Measurements from ENCODE around the gene PTPRG. TPM values are rescaled to one million over a fixed set of nuclear protein-coding genes. Genes with fewer than 3 reads are reported as not detected.

The PTPRG gene
- total RNA-seq, 2 donors from 2014 or later: 23.9 to 31.6 TPM

DNA sequence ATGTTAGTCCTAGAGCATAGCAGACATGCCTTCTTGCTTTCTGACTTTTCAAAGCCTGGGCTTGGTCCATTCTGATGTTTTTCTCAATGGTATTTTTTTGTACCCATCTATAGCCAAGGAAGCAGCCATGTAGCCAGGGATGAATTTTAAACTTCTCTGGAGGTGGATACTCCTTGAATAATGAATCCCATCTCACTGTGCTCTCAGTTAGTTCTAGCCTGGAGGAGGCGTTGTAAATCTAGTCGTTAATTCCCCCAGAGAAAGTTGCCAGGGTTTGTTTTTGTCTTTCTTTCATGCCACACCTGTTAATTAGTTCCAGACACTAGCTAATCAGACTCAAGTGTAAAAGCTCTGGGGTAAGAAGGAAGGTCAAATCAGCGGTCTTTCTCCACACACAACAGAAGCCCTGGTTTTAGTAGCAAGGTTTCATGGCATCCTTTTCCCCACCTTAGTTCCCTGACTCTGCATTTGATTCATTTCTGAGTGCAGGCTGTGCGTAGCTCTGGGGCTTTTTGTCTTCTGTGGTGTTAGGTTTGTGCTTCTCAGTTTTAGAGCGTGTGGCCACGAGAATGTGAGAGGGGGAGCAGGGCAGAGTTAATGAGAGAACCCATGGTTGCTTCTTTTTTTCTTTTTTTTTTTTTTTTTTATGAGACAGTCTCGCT lies 19.7 kb downstream of the PTPRG start:
- DNase-seq (no peak), ATAC-seq (no peak)
- no peak overlapping the region for H3K4me3 ChIP-seq
- H3K27ac ChIP-seq: no peak overlapping the region
- intact Hi-C loops (cut with DNase I): no loop called here
- WGBS, 2 donors: 76 to 80% methylated on average over 7 of the region's 7 CpGs
- TF ChIP-seq POLR2A (IDR thresholded peaks at IDR 0.05): no peak
- TF ChIP-seq, protein P1, sequence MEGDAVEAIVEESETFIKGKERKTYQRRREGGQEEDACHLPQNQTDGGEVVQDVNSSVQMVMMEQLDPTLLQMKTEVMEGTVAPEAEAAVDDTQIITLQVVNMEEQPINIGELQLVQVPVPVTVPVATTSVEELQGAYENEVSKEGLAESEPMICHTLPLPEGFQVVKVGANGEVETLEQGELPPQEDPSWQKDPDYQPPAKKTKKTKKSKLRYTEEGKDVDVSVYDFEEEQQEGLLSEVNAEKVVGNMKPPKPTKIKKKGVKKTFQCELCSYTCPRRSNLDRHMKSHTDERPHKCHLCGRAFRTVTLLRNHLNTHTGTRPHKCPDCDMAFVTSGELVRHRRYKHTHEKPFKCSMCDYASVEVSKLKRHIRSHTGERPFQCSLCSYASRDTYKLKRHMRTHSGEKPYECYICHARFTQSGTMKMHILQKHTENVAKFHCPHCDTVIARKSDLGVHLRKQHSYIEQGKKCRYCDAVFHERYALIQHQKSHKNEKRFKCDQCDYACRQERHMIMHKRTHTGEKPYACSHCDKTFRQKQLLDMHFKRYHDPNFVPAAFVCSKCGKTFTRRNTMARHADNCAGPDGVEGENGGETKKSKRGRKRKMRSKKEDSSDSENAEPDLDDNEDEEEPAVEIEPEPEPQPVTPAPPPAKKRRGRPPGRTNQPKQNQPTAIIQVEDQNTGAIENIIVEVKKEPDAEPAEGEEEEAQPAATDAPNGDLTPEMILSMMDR (IDR thresholded peaks at IDR 0.05): no peak
- no peaks in the 10 kb centered on the region for H3K27me3 ChIP-seq
- H3K36me3 ChIP-seq (replicated peaks in 1 of 2; ENCODE audit: insufficient read depth in 1 of 2, low read depth in 2 of 2): no peaks in the 10 kb centered on the region
- H3K4me1 ChIP-seq: peaks cover 7% of the 10 kb centered on the region
- H3K9me3 ChIP-seq: no peaks in the 10 kb centered on the region

DNA sequence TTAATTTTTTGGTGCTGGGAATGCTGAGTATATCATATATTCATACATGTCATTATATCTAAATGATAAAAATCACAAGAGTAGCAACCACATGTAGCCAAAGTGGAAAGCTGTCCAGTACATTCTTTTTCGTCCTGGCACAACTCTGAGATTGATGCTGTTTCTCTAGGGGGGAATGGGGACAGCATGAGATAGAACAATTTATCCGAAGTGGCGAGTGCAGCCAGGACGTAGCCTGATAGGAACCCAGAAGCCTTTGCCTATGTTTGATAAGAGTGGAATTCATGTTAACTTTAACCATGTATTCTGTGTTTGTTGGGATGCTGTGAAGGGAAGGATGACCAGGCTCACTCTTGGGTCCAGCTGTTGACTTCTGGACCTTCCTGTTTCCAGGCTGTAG lies 20.9 kb downstream of the PTPRG start:
- intact Hi-C loops (cut with DNase I): no loop called here
- H3K27ac ChIP-seq: no peak overlapping the region
- DNase-seq: no peak
- TF ChIP-seq, protein P1 (IDR thresholded peaks at IDR 0.05): no peak
- TF ChIP-seq POLR2A (IDR thresholded peaks at IDR 0.05): no peak
- H3K9me3 ChIP-seq: no peaks in the 10 kb centered on the region
- H3K4me3 ChIP-seq: no peak overlapping the region
- no peaks in the 10 kb centered on the region for H3K36me3 ChIP-seq (replicated peaks in 1 of 2; ENCODE audit: insufficient read depth in 1 of 2, low read depth in 2 of 2)
- peaks cover 7% of the 10 kb centered on the region for H3K4me1 ChIP-seq
- no peaks in the 10 kb centered on the region for H3K27me3 ChIP-seq
- ATAC-seq: no peak
- 69% methylated on average over 4 of the region's 4 CpGs for WGBS, 2 donors

DNA sequence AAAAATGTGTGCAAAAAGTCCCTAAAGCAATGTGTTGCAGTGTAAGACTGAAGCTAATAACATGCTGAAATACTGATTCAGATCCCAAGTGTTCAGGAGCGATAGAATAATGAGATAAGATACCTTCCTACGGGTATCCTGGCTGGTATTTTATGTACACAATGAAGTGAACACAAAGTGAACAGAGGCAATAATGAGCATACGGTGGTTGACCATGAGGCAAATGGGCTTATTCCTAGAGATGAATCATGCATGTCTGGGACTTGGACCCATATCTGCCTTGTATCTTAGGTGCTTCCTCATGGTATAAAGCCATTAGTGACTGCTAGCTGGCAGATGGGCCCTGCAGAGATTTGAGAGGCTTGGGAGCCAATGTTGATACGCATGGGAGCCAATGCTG lies 21.5 kb downstream of the PTPRG start:
- Histone ChIP-seq H3K36me3 (replicated peaks in 1 of 2; ENCODE audit: insufficient read depth in 1 of 2, low read depth in 2 of 2) (no peaks in the 10 kb centered on the region), H3K9me3 (no peaks in the 10 kb centered on the region), H3K4me1 (peaks cover 7% of the 10 kb centered on the region), H3K27me3 (no peaks in the 10 kb centered on the region), H3K4me3 (no peak overlapping the region), H3K27ac (no peak overlapping the region)
- ATAC-seq (no peak), DNase-seq (no peak)
- no peak for TF ChIP-seq POLR2A (IDR thresholded peaks at IDR 0.05)
- TF ChIP-seq, protein P1 (IDR thresholded peaks at IDR 0.05): no peak
- WGBS, 2 donors: 72 to 76% methylated on average over 4 of the region's 4 CpGs
- intact Hi-C loops (cut with DNase I): no loop called here

DNA sequence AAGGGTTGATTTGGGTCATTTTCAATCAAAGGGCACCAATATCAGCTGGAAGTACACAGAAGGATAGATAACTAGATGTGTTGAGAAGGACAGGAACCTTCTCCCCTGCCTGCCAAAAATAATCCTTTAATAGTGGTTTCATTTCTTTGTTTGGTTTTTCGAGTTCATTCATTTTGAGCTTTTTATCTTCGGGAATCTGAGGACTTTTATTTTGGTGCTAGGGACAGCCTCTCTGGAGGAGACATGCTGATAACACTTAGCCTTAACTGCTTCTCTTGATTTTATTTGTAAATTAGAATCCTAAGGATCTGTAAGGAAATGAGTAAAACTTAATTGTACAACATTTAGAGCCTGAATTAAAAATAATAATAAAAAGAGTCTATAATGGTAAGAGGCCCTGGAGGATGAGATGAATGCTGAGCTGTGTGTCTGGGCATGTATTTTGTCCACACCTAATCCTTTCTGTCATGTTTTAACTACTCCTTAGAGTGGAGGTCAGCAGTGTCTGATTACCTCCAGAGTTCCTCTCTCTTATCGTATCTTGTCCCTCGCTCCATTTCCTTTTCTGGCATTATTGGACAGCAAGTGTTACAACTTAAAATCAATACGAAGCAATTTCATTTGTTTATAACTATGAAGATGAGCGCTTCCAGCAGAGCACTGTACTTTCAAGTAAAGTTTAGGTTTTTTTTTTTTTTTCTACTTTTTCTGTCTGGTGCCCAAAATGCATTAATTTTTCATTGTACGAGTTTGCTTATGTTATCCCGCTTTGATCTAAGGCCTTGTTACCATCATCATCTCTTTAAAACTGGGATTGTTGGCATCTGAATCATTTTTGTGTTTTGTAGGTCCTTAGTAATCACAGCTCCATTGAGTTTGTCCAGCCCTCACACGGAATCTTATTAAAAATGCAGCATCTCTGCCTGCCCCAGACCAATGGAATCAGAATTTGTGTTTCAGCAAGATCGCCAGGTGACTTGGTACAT lies 22.8 kb downstream of the PTPRG start:
- H3K27ac ChIP-seq: no peak overlapping the region
- WGBS, 2 donors: 78 to 88% methylated on average over 10 of the region's 10 CpGs
- no peak for TF ChIP-seq POLR2A (IDR thresholded peaks at IDR 0.05)
- TF ChIP-seq, protein P1 (IDR thresholded peaks at IDR 0.05): no peak

More for the DNA sequence above, 22.8 kb downstream of the PTPRG start:
- Histone ChIP-seq H3K4me1 (peaks cover 1% of the 10 kb centered on the region), H3K36me3 (replicated peaks in 1 of 2; ENCODE audit: insufficient read depth in 1 of 2, low read depth in 2 of 2) (no peaks in the 10 kb centered on the region), H3K4me3 (no peak overlapping the region), H3K9me3 (no peaks in the 10 kb centered on the region), H3K27me3 (no peaks in the 10 kb centered on the region)
- ATAC-seq: no peak
- intact Hi-C loops (cut with DNase I): no loop called here
- DNase-seq: no peak

Data from body of pancreas (tissue), 4 donors.